ENCODE results near the gene TAF4.

DNA sequence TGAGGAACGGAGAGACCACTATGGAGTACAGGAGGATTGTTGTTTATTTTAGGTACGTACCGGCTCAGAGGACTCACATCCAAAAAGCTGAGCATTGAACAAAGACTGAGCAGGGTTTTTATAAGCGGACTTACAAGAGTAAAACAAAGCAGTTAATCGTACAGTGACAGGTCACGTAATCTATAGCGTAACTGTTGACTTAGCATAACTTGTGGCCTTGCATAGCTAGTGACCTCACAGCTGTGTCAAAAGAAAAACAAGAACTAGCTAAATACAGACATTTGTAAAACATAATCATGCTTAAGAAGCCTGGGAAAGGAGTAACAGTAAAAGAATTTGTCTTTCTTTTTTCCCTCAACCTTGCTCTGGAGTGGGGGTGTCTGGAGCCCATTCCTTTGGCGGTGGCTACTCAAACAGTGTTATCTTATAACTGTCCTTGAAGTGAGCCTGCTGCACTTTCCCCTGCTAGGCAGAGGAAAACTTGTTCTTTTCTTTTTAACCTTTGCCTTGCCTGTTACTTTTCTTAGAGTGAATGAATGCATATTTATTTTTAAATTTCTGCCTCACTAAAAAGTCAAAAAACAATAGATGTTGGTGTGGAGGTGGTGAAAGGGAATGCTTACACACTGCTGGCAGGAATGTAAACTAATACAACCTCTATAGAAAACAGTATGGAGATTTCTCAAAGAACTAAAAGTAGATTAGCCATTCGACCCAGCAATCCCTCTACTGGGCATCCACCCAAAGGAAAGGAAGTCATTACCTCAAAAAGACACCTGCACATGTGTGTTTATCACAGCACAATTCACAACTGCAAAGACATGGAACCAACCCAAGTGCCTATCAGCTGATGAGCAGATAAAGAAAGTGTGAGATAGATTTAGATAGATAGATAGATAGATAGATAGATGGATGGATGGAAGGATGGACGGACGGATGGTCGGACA is 109.0 kb downstream of the TAF4 start:
- TF ChIP-seq, protein P1, sequence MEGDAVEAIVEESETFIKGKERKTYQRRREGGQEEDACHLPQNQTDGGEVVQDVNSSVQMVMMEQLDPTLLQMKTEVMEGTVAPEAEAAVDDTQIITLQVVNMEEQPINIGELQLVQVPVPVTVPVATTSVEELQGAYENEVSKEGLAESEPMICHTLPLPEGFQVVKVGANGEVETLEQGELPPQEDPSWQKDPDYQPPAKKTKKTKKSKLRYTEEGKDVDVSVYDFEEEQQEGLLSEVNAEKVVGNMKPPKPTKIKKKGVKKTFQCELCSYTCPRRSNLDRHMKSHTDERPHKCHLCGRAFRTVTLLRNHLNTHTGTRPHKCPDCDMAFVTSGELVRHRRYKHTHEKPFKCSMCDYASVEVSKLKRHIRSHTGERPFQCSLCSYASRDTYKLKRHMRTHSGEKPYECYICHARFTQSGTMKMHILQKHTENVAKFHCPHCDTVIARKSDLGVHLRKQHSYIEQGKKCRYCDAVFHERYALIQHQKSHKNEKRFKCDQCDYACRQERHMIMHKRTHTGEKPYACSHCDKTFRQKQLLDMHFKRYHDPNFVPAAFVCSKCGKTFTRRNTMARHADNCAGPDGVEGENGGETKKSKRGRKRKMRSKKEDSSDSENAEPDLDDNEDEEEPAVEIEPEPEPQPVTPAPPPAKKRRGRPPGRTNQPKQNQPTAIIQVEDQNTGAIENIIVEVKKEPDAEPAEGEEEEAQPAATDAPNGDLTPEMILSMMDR (IDR thresholded peaks at IDR 0.05; ENCODE audit: low read length), result no peak
- no peak for TF ChIP-seq EZH2phosphoT487 (IDR thresholded peaks at IDR 0.05; ENCODE audit: low read length)
- no peak for TF ChIP-seq EZH2 (optimal IDR thresholded peaks at IDR 0.05; ENCODE audit: low read depth, low read length)
